ENCODE measurements around the gene PRCC. TPM values are rescaled to one million over a fixed set of nuclear protein-coding genes. Genes with fewer than 3 reads are reported as not detected.

The PRCC gene
- polyA plus RNA-seq, 3 donors, result 26.7 to 37.1 (median 29.6) TPM

DNA sequence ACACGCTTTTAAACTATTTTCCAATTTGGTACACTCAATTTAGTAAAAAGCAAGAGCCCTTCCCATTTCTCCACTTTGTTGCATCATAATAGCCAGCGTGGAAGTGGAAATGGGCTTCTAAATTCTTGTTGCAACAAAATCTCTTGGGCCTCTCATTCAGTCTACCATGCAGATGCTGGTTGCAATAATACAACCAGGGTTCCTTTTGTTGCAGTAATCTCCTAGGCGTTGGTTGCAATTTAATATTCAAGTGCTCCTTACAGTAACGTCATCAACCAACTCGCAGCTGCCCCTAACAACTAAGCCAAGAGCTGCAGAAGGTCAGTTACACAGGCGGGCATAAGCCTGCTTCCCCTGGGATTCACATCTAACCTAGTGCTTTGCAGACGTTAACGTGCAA, 13.1 kb upstream of the PRCC start:
- intact Hi-C loops (cut with micrococcal nuclease), result no loop called here
- DNase-seq, result no peak
- no peak overlapping the region for H3K4me2 ChIP-seq (replicated peaks; ENCODE audit: extremely low read depth, low read length, poor library complexity, severe bottlenecking)
- Mint-ChIP-seq H3K4me3 (no peak overlapping the region), H3K27ac (peak overlapping the region in 1 of 7 donors; percentile 42), H3K36me3 (no peaks in the 10 kb centered on the region), H3K27me3 (ENCODE audit: low read depth in 3 of 3) (peaks cover 0 to 1% (median 0%) of the 10 kb centered on the region in 3 donors), H3K9me3 (peaks cover 0 to 3% (median 0%) of the 10 kb centered on the region in 7 donors), H3K4me1 (peaks cover 47% of the 10 kb centered on the region)
- peaks cover 28 to 41% of the 10 kb centered on the region in 2 donors for H3K4me1 ChIP-seq (ENCODE audit: control insufficient read depth in 1 of 2, insufficient read depth in 2 of 2, low read length in 2 of 2)
- H3K27me3 ChIP-seq (ENCODE audit: control insufficient read depth in 2 of 2, insufficient read depth in 2 of 2, low read length in 2 of 2), result no peaks in the 10 kb centered on the region
- no peaks in the 10 kb centered on the region for H3K36me3 ChIP-seq (replicated peaks in 1 of 2; ENCODE audit: control insufficient read depth in 1 of 2, insufficient read depth in 2 of 2, low read length in 2 of 2)
- H3K4me3 ChIP-seq (replicated peaks in 1 of 3; ENCODE audit: low read depth in 2 of 3, low read length in 3 of 3), result no peak overlapping the region
- H4K20me1 ChIP-seq (ENCODE audit: insufficient read depth, low read length), result peaks cover 4% of the 10 kb centered on the region
- no peak overlapping the region for H2AFZ ChIP-seq (ENCODE audit: insufficient read depth, low read depth, low read length, poor library complexity, severe bottlenecking)
- WGBS (ENCODE audit: insufficient coverage), result 57% methylated on average over 3 of the region's 8 CpGs
- peaks cover 61% of the 10 kb centered on the region for H3K79me2 ChIP-seq (ENCODE audit: insufficient read depth, low read length)
- TF ChIP-seq, protein P1, sequence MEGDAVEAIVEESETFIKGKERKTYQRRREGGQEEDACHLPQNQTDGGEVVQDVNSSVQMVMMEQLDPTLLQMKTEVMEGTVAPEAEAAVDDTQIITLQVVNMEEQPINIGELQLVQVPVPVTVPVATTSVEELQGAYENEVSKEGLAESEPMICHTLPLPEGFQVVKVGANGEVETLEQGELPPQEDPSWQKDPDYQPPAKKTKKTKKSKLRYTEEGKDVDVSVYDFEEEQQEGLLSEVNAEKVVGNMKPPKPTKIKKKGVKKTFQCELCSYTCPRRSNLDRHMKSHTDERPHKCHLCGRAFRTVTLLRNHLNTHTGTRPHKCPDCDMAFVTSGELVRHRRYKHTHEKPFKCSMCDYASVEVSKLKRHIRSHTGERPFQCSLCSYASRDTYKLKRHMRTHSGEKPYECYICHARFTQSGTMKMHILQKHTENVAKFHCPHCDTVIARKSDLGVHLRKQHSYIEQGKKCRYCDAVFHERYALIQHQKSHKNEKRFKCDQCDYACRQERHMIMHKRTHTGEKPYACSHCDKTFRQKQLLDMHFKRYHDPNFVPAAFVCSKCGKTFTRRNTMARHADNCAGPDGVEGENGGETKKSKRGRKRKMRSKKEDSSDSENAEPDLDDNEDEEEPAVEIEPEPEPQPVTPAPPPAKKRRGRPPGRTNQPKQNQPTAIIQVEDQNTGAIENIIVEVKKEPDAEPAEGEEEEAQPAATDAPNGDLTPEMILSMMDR (IDR thresholded peaks at IDR 0.05), result no peak
- H3K9ac ChIP-seq (ENCODE audit: insufficient read depth, low read length, poor library complexity, severe bottlenecking), result no peak overlapping the region
- H3K27ac ChIP-seq (ENCODE audit: low read depth in 1 of 2, low read length in 2 of 2), result no peak overlapping the region
- H3K9me3 ChIP-seq (replicated peaks in 1 of 2; ENCODE audit: control insufficient read depth in 1 of 2, insufficient read depth in 1 of 2, low read length in 2 of 2), result no peaks in the 10 kb centered on the region

DNA sequence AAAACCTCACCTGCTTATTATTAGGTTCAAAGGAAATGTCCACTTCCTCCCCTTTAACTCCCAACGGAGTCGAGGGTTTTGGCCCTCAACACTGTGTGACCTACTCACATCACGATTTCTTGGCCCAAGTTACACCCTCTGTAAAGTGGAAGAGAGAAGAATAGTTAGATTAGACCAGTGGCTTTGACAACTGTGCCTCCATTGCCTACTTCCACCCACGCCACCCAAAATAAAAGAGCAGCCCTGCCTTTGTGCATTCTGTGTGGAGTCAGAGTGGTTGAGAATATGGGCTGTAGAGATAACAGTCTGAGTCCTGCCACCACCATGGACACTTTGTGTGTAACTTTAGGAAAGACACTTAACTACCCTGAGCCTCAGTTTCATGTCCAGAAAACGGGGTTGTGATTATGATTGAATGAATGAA, 11.8 kb upstream of the PRCC start:
- Histone ChIP-seq H3K9ac (ENCODE audit: insufficient read depth, low read length, poor library complexity, severe bottlenecking) (no peak overlapping the region), H3K4me2 (replicated peaks; ENCODE audit: extremely low read depth, low read length, poor library complexity, severe bottlenecking) (no peak overlapping the region), H3K4me1 (ENCODE audit: control insufficient read depth in 1 of 2, insufficient read depth in 2 of 2, low read length in 2 of 2) (peaks cover 16 to 28% of the 10 kb centered on the region in 2 donors), H3K79me2 (ENCODE audit: insufficient read depth, low read length) (peaks cover 47% of the 10 kb centered on the region), H3K36me3 (replicated peaks in 1 of 2; ENCODE audit: control insufficient read depth in 1 of 2, insufficient read depth in 2 of 2, low read length in 2 of 2) (no peaks in the 10 kb centered on the region), H3K27ac (ENCODE audit: low read depth in 1 of 2, low read length in 2 of 2) (no peak overlapping the region), H2AFZ (ENCODE audit: insufficient read depth, low read depth, low read length, poor library complexity, severe bottlenecking) (no peak overlapping the region), H3K9me3 (replicated peaks in 1 of 2; ENCODE audit: control insufficient read depth in 1 of 2, insufficient read depth in 1 of 2, low read length in 2 of 2) (no peaks in the 10 kb centered on the region), H4K20me1 (ENCODE audit: insufficient read depth, low read length) (no peaks in the 10 kb centered on the region), H3K4me3 (replicated peaks in 1 of 3; ENCODE audit: low read depth in 2 of 3, low read length in 3 of 3) (no peak overlapping the region), H3K27me3 (ENCODE audit: control insufficient read depth in 2 of 2, insufficient read depth in 2 of 2, low read length in 2 of 2) (no peaks in the 10 kb centered on the region)
- WGBS (ENCODE audit: insufficient coverage), result 100% methylated on average over 1 of the region's 5 CpGs
- H3K27ac Mint-ChIP-seq, result peak overlapping the region in 1 of 7 donors; percentile 65
- H3K36me3 Mint-ChIP-seq, result no peaks in the 10 kb centered on the region
- peaks cover 0 to 2% (median 0%) of the 10 kb centered on the region in 3 donors for H3K27me3 Mint-ChIP-seq (ENCODE audit: low read depth in 3 of 3)
- peaks cover 0 to 3% (median 0%) of the 10 kb centered on the region in 7 donors for H3K9me3 Mint-ChIP-seq
- DNase-seq, result no peak
- no peak overlapping the region for H3K4me3 Mint-ChIP-seq
- peaks cover 34% of the 10 kb centered on the region for H3K4me1 Mint-ChIP-seq
- intact Hi-C loops (cut with micrococcal nuclease), result no loop called here
- TF ChIP-seq, protein P1 (IDR thresholded peaks at IDR 0.05), result no peak
